Loucy (cell line): ENCODE results near the gene SLC12A4.
"Not testable (repeated sequence)": the region's sequence is repeated elsewhere in the genome, so short reads cannot be mapped to it uniquely, and the experiment has no call there.

Experiments used
- H2AFZ ChIP-seq: fragments of 200-600 bp; sonication (generic); 2 replicates; pipeline ENCODE4 v1.6.0; 2016; ENCODE audit warnings: antibody characterized with exemption, mild to moderate bottlenecking, low read length, moderate library complexity
- H3F3A ChIP-seq: fragments of 200-600 bp; 2 replicates; pipeline ENCODE4 v1.6.0; 2016; ENCODE audit warnings: antibody characterized with exemption, low read depth, mild to moderate bottlenecking
- H3K27me3 ChIP-seq: fragments of 200-600 bp; sonication (generic); 2 replicates; pipeline ENCODE4 v1.6.1; 2014; ENCODE audit warnings: low read length, mild to moderate bottlenecking; ENCODE audit not compliant: insufficient read depth, poor library complexity, severe bottlenecking
- H3K36me3 ChIP-seq: fragments of 200-600 bp; sonication (generic); 2 replicates; pipeline ENCODE4 v1.6.1; 2016; ENCODE audit warnings: low read length; ENCODE audit not compliant: insufficient read depth
- H3K4me1 ChIP-seq: fragments of 200-600 bp; sonication (generic); 2 replicates; pipeline ENCODE4 v1.5.1; 2014; ENCODE audit warnings: low read length, mild to moderate bottlenecking; ENCODE audit not compliant: insufficient read depth, poor library complexity, severe bottlenecking
- H3K4me2 ChIP-seq: fragments of 200-600 bp; sonication (generic); 2 replicates; pipeline ENCODE4 v1.6.0; 2014; ENCODE audit warnings: antibody characterized with exemption, low read length, low read depth, mild to moderate bottlenecking; ENCODE audit not compliant: poor library complexity, severe bottlenecking
- H3K4me3 ChIP-seq: fragments of 200-600 bp; sonication (generic); 2 replicates; pipeline ENCODE4 v1.5.1; 2014; ENCODE audit warnings: low read length, mild to moderate bottlenecking, mixed read lengths; ENCODE audit not compliant: poor library complexity, severe bottlenecking
- H3K79me2 ChIP-seq: fragments of 200-600 bp; sonication (generic); 2 replicates; pipeline ENCODE4 v1.6.1; 2014; ENCODE audit warnings: low read length; ENCODE audit not compliant: insufficient read depth
- H3K9ac ChIP-seq: fragments of 200-600 bp; sonication (generic); 2 replicates; pipeline ENCODE4 v1.6.0; 2014; ENCODE audit warnings: mild to moderate bottlenecking, low read depth, low read length, moderate library complexity; ENCODE audit not compliant: poor library complexity, severe bottlenecking
- H3K9me2 ChIP-seq: fragments of 200-600 bp; sonication (generic); replicated peaks from 2 replicates; pipeline ENCODE4 v1.6.1; 2016; ENCODE audit warnings: low read depth, low read length, mixed read lengths
- H3K9me3 ChIP-seq: fragments of 200-600 bp; sonication (generic); 2 replicates; pipeline ENCODE4 v1.6.1; 2014; ENCODE audit warnings: mild to moderate bottlenecking, antibody characterized with exemption, low read length, low read depth; ENCODE audit not compliant: insufficient read depth
- H4K20me1 ChIP-seq: fragments of 200-600 bp; sonication (generic); 2 replicates; pipeline ENCODE4 v1.6.0; 2014; ENCODE audit warnings: antibody characterized with exemption, low read length, mild to moderate bottlenecking; ENCODE audit not compliant: insufficient read depth, poor library complexity, severe bottlenecking
- CTCF ChIP-seq: fragments of 200-600 bp; sonication (generic); conservative IDR thresholded peaks from 2 replicates; pipeline ENCODE4 v1.5.1; 2014; ENCODE audit warnings: mild to moderate bottlenecking, antibody characterized with exemption, low read length
- EZH2phosphoT487 ChIP-seq: fragments of 200-600 bp; IDR thresholded peaks from 2 replicates; pipeline ENCODE4 v1.6.1; 2018; ENCODE audit warnings: antibody characterized with exemption, mild to moderate bottlenecking, moderate library complexity, borderline replicate concordance

Gene SLC12A4

DNA sequence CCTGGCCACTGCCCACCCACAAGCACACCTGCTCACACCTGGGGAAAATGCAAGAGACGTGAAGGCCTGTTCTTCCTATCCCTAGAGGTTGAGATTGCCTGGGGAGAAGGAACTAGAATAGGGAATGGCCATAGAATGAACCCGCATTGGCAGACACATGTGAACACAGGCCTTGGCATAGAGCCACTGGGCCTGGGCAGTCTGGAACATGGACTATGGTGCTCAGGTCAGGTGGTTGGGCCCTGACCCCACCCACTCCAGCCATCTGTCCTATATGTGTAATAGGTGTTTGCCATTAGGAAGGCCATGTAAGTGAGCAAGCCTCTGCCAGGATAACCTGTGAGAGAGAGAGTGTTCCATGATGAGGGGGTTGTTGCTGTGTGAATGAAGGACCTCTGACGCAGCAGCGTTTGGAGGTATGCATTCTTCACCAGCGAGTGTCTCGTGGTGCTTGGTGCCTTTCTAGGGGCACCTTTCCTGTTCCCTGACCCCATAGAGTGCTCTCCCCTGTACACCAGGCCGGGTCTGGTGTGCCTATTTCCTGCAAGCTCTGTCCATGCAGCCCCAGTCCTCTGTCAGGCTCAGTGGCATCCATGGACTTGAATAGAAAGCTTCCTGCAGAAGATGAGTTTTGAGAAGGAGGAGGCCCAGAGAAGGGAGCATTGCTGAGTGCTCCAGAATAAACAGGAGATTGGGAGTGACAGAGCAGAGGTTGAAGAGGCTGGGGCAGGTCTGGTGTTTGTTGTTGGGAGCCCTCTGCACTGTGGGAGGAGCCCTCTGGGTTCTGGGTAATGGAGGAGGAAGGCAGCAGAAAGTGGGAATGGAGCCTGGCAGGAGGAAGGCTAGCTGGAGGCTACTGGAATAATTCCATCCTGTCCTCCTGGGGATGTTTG, 52.4 kb downstream of the SLC12A4 start:
- no peak overlapping the region for H2AFZ ChIP-seq
- no peaks in the 10 kb centered on the region for H3K9me2 ChIP-seq
- no peaks in the 10 kb centered on the region for H3F3A ChIP-seq
- H3K4me1 ChIP-seq: peaks cover 1% of the 10 kb centered on the region
- no peak for TF ChIP-seq EZH2phosphoT487
- TF ChIP-seq CTCF: no peak
- no peaks in the 10 kb centered on the region for H3K27me3 ChIP-seq
- H3K79me2 ChIP-seq: no peaks in the 10 kb centered on the region
- no peak overlapping the region for H3K4me3 ChIP-seq
- no peaks in the 10 kb centered on the region for H3K36me3 ChIP-seq
- H3K9ac ChIP-seq: no peak overlapping the region
- H3K4me2 ChIP-seq: no peak overlapping the region
- no peaks in the 10 kb centered on the region for H4K20me1 ChIP-seq
- H3K9me3 ChIP-seq: no peaks in the 10 kb centered on the region

DNA sequence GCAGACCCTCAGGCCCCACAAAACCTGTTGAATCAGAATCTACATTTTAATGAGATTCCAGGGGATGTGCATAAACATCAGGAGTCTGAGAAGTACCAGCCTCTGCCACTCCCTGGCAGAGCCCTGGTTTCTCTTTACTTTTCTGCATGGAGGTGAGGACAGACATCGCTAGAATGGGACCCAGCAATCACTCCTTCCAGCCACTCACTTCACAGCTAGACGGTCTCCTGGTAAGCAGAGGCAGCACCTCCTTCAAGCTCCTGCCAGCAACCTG, 53.0 kb downstream of the SLC12A4 start:
- H3K36me3 ChIP-seq, H3K4me1 ChIP-seq, H3K9me3 ChIP-seq, H3F3A ChIP-seq, H3K4me2 ChIP-seq, H3K9ac ChIP-seq, H4K20me1 ChIP-seq, H3K9me2 ChIP-seq, H3K27me3 ChIP-seq, H2AFZ ChIP-seq, H3K4me3 ChIP-seq, H3K79me2 ChIP-seq: not testable (repeated sequence)

DNA sequence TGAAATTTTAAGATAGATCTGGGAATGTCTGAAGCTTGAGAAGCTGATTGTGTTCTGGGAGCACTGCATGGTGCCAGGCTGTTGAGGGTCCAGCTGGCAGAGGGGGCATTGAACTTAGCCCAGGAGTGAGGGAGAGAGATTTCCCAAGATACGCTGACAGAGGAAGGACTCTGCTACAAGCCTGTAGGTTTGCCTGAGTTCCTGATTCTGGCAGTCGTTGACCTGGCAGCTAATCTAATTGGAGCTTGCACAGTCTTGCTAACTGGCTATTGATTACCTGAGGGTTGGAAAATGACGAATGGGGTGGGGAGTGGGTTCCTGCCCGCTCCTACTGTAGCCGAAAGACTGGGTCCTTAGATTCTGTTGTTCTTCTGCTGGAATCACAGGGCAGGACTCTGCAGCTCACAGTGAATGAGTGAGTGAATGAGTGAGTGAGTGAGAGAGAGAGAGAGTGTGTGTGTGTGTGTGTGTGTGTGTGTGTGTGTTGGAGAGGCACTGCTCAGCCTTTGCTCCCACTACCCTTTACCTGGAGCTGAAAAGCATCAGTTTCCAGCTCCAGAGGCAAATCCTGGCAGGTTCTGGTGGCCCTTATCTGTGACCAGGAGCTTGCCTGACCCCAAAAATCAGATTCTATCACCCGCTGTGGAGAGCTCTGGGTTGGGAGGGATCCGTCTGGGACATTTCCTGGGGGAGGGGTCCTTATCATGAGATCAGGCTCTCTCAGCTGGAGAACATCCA, 53.5 kb downstream of the SLC12A4 start:
- peaks cover 10% of the 10 kb centered on the region for H3K4me1 ChIP-seq
- no peak overlapping the region for H3K9ac ChIP-seq
- no peaks in the 10 kb centered on the region for H3F3A ChIP-seq
- H3K79me2 ChIP-seq: no peaks in the 10 kb centered on the region
- no peaks in the 10 kb centered on the region for H3K27me3 ChIP-seq
- H3K4me2 ChIP-seq: no peak overlapping the region
- H3K36me3 ChIP-seq: no peaks in the 10 kb centered on the region
- no peak overlapping the region for H2AFZ ChIP-seq
- TF ChIP-seq CTCF: no peak
- TF ChIP-seq EZH2phosphoT487: no peak
- no peak overlapping the region for H3K4me3 ChIP-seq
- H4K20me1 ChIP-seq: no peaks in the 10 kb centered on the region
- no peaks in the 10 kb centered on the region for H3K9me3 ChIP-seq
- no peaks in the 10 kb centered on the region for H3K9me2 ChIP-seq
